Activated naive CD4-positive, alpha-beta T cell treated with Interleukin-2 at 50 U/mL for 16 hours (primary cell): Measurements from ENCODE around the gene FGD4.

ENCODE experiments used
- DNase-seq: peaks from one replicate; pipeline ENCODE4 v3.0.0-alpha.2; 2020

FGD4 gene

DNA sequence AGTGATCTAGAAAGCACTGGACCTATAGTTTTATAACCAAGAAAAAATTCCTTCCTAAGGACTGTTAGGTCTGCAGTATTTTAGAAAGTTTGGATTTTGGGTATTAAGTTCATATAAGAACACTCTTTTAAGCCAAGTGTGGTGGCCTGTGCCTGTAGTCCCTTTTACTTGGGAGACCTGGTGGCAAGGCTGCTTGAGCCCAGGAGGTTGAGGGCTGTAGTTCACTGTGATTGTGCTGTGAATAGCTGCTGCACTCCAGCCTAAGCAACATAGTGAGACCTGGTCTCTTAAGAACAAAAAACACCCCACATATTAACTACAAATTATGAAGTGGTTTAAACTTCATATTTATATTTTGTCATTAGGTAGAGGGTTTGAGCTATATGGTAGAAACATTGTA is 289.4 kb downstream of the FGD4 start:
- no peak for DNase-seq

DNA sequence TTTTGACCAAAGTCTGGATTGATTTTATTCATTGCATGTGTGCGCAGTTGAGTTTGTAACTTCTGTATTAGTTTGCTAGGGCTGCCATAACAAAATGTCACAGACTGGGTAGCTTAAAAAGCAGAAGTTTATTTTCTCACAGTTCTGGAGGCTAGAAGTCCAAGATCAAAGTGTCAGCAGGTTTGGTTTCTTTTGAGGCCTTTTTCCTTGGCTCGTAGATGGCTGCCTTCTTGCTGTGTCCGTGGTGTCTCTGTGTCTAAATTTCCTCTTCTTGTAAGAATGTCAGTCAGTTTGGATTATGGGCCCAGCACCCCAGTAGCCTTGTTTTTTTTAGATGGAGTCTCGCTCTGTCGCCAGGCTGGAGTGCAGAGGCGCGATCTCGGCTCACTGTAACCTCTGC is 291.6 kb downstream of the FGD4 start:
- no peak for DNase-seq

GRCh38 chr12:32692358-32692757 is 293.0 kb downstream of the FGD4 start:
- no peak for DNase-seq

DNA sequence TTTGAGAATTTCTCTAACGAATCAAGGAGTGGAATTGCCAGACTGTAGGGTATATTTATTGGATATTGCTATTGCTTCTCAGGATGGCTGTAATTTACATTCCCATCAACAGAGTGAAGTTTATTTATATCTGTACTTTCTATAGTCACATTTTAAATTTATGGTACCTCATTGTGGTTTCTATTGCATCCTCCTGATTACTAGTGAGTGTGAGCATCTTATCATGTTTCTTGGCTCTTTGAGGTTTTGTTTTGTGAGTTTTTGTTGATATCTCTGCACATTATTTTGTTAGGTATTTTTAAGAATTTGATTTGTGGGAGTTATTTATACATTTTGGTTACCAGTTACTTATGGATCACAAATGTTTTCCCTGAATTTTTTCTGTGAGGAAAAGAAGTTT is 293.7 kb downstream of the FGD4 start:
- DNase-seq = no peak
